ENCODE data around the gene FDXR. TPM values are rescaled to one million over a fixed set of nuclear protein-coding genes. Genes with fewer than 3 reads are reported as not detected.

The FDXR gene
- total RNA-seq, 1 experiment from 2014 or later = 18.3 TPM

- Histone ChIP-seq H3K27me3 (replicated peaks) (no peaks in the 10 kb centered on the region; the same call in 1 of the 2 replicates), H3K4me3 (no peak overlapping the region), H3K9me3 (replicated peaks) (no peaks in the 10 kb centered on the region), H3K27ac (no peak overlapping the region), H3K4me1 (replicated peaks) (peaks cover 10% of the 10 kb centered on the region), H3K36me3 (peaks cover 31% of the 10 kb centered on the region)
- DNase-seq (ENCODE audit: low read depth in 1 of 2, low spot score in 2 of 2) = no peak
These were observed 34.5 kb downstream of the FDXR start for GRCh38 chr17:74838274-74838673.

GRCh38 chr17:74836691-74837467 lies 35.9 kb downstream of the FDXR start:
- Histone ChIP-seq H3K4me1 (replicated peaks) (no peaks in the 10 kb centered on the region), H3K4me3 (no peak overlapping the region), H3K9me3 (replicated peaks) (no peaks in the 10 kb centered on the region), H3K27me3 (replicated peaks) (no peaks in the 10 kb centered on the region), H3K27ac (no peak overlapping the region), H3K36me3 (peaks cover 31% of the 10 kb centered on the region)
- DNase-seq (ENCODE audit: low read depth in 1 of 2, low spot score in 2 of 2) = no peak

GRCh38 chr17:74836191-74836590 lies 36.6 kb downstream of the FDXR start:
- no peaks in the 10 kb centered on the region for H3K9me3 ChIP-seq (replicated peaks)
- no peaks in the 10 kb centered on the region for H3K27me3 ChIP-seq (replicated peaks)
- no peak overlapping the region for H3K4me3 ChIP-seq
- no peak overlapping the region for H3K27ac ChIP-seq
- H3K4me1 ChIP-seq (replicated peaks) = no peaks in the 10 kb centered on the region
- peaks cover 31% of the 10 kb centered on the region for H3K36me3 ChIP-seq
- no peak for DNase-seq (ENCODE audit: low read depth in 1 of 2, low spot score in 2 of 2)

- Histone ChIP-seq H3K27me3 (replicated peaks) (no peaks in the 10 kb centered on the region), H3K4me3 (no peak overlapping the region), H3K9me3 (replicated peaks) (no peaks in the 10 kb centered on the region), H3K4me1 (replicated peaks) (no peaks in the 10 kb centered on the region), H3K27ac (no peak overlapping the region), H3K36me3 (peaks cover 49% of the 10 kb centered on the region)
- no peak for DNase-seq (ENCODE audit: low read depth in 1 of 2, low spot score in 2 of 2)
These were observed 39.1 kb downstream of the FDXR start for GRCh38 chr17:74833501-74834377.

- no peaks in the 10 kb centered on the region for H3K9me3 ChIP-seq (replicated peaks)
- DNase-seq (ENCODE audit: low read depth in 1 of 2, low spot score in 2 of 2) = no peak
- H3K36me3 ChIP-seq = peaks cover 38% of the 10 kb centered on the region
- no peak overlapping the region for H3K27ac ChIP-seq
- no peak overlapping the region for H3K4me3 ChIP-seq
- no peaks in the 10 kb centered on the region for H3K4me1 ChIP-seq (replicated peaks)
- H3K27me3 ChIP-seq (replicated peaks) = no peaks in the 10 kb centered on the region
These were observed 40.4 kb downstream of the FDXR start for GRCh38 chr17:74832421-74832820.

GRCh38 chr17:74831444-74832146 lies 41.2 kb downstream of the FDXR start:
- no peaks in the 10 kb centered on the region for H3K9me3 ChIP-seq (replicated peaks)
- no peaks in the 10 kb centered on the region for H3K4me1 ChIP-seq (replicated peaks)
- H3K27ac ChIP-seq = no peak overlapping the region
- H3K27me3 ChIP-seq (replicated peaks) = no peaks in the 10 kb centered on the region
- no peak for DNase-seq (ENCODE audit: low read depth in 1 of 2, low spot score in 2 of 2)
- peaks cover 31% of the 10 kb centered on the region for H3K36me3 ChIP-seq
- H3K4me3 ChIP-seq = no peak overlapping the region

GRCh38 chr17:74830861-74831260 lies 41.9 kb downstream of the FDXR start:
- H3K4me3 ChIP-seq = no peak overlapping the region
- H3K27me3 ChIP-seq (replicated peaks) = no peaks in the 10 kb centered on the region
- peaks cover 31% of the 10 kb centered on the region for H3K36me3 ChIP-seq

GRCh38 chr17:74827800-74828199 lies 45.0 kb downstream of the FDXR start:
- Histone ChIP-seq H3K27me3 (replicated peaks) (no peaks in the 10 kb centered on the region), H3K4me1 (replicated peaks) (no peaks in the 10 kb centered on the region), H3K9me3 (replicated peaks) (no peaks in the 10 kb centered on the region), H3K4me3 (no peak overlapping the region), H3K27ac (no peak overlapping the region), H3K36me3 (peaks cover 41% of the 10 kb centered on the region)
- DNase-seq (ENCODE audit: low read depth in 1 of 2, low spot score in 2 of 2) = no peak

More at GRCh38 chr17:74830861-74831260, 41.9 kb downstream of the FDXR start:
- Histone ChIP-seq H3K27ac (no peak overlapping the region), H3K9me3 (replicated peaks) (no peaks in the 10 kb centered on the region), H3K4me1 (replicated peaks) (no peaks in the 10 kb centered on the region)
- DNase-seq (ENCODE audit: low read depth in 1 of 2, low spot score in 2 of 2) = no peak

- Histone ChIP-seq H3K27me3 (replicated peaks) (no peaks in the 10 kb centered on the region), H3K27ac (no peak overlapping the region), H3K9me3 (replicated peaks) (no peaks in the 10 kb centered on the region), H3K36me3 (peaks cover 48% of the 10 kb centered on the region), H3K4me3 (no peak overlapping the region), H3K4me1 (replicated peaks) (no peaks in the 10 kb centered on the region)
- DNase-seq (ENCODE audit: low read depth in 1 of 2, low spot score in 2 of 2) = no peak
These were observed 46.7 kb downstream of the FDXR start for GRCh38 chr17:74825952-74826719.

GRCh38 chr17:74824961-74825627 lies 47.7 kb downstream of the FDXR start:
- no peaks in the 10 kb centered on the region for H3K27me3 ChIP-seq (replicated peaks)
- H3K9me3 ChIP-seq (replicated peaks) = no peaks in the 10 kb centered on the region
- peaks cover 50% of the 10 kb centered on the region for H3K36me3 ChIP-seq
- no peak overlapping the region for H3K4me3 ChIP-seq
- no peak overlapping the region for H3K27ac ChIP-seq
- H3K4me1 ChIP-seq (replicated peaks) = no peaks in the 10 kb centered on the region
- no peak for DNase-seq (ENCODE audit: low read depth in 1 of 2, low spot score in 2 of 2)

GRCh38 chr17:74822939-74823367 lies 49.8 kb downstream of the FDXR start:
- H3K36me3 ChIP-seq = peaks cover 60% of the 10 kb centered on the region

GRCh38 chr17:74822335-74822938 lies 50.4 kb downstream of the FDXR start:
- H3K4me1 ChIP-seq (replicated peaks) = no peaks in the 10 kb centered on the region
- H3K36me3 ChIP-seq = peaks cover 65% of the 10 kb centered on the region
- H3K9me3 ChIP-seq (replicated peaks) = no peaks in the 10 kb centered on the region
- H3K27me3 ChIP-seq (replicated peaks) = no peaks in the 10 kb centered on the region
- H3K4me3 ChIP-seq = no peak overlapping the region
- no peak for DNase-seq (ENCODE audit: low read depth in 1 of 2, low spot score in 2 of 2)
- H3K27ac ChIP-seq = no peak overlapping the region

More at GRCh38 chr17:74822939-74823367, 49.8 kb downstream of the FDXR start:
- Histone ChIP-seq H3K4me3 (no peak overlapping the region), H3K27me3 (replicated peaks) (no peaks in the 10 kb centered on the region), H3K9me3 (replicated peaks) (no peaks in the 10 kb centered on the region), H3K27ac (no peak overlapping the region), H3K4me1 (replicated peaks) (no peaks in the 10 kb centered on the region)
- no peak for DNase-seq (ENCODE audit: low read depth in 1 of 2, low spot score in 2 of 2)
